GM12865 (cell line): Measurements from ENCODE around the gene MYL7.

Experiments used
- DNase-seq: peaks from one replicate; pipeline ENCODE4 v3.0.0; 2010; ENCODE audit warnings: low read depth
- H3K4me3 ChIP-seq: 2 replicates; pipeline ENCODE4 v1.5.1; 2011; ENCODE audit warnings: mild to moderate bottlenecking, low read depth, low read length, control low read depth
- CTCF ChIP-seq: IDR thresholded peaks from 2 replicates; pipeline ENCODE4 v1.5.1; 2011; ENCODE audit warnings: low read length, control low read depth, low read depth, inconsistent platforms; ENCODE audit not compliant: insufficient read depth; ENCODE audit errors: missing control alignments

Gene MYL7

DNA sequence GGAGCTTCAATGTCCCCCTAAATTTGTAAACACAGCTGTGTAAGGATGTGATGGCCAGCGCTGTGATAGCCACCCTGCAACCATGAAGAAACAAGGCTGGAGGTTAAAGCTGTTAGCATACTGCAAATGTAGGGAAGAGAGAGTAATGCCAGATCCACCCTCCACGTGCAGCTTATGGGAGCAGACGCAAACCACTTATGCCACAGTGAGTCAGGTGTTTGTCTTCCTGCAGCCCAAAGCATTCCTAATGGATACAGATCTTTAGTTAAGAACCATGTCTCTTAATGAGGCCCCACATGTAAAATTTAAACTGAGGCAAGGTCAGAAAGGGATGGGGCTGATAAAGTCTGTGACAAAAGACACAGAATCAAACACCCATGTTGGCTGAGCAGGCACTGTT lies 13.6 kb upstream of the MYL7 start:
- TF ChIP-seq CTCF, result no peak
- no peak for DNase-seq
- H3K4me3 ChIP-seq, result no peak overlapping the region

- DNase-seq, result no peak
- no peak for TF ChIP-seq CTCF
- no peak overlapping the region for H3K4me3 ChIP-seq
These were observed 12.8 kb upstream of the MYL7 start for GRCh38 chr7:44153948-44154335.

DNA sequence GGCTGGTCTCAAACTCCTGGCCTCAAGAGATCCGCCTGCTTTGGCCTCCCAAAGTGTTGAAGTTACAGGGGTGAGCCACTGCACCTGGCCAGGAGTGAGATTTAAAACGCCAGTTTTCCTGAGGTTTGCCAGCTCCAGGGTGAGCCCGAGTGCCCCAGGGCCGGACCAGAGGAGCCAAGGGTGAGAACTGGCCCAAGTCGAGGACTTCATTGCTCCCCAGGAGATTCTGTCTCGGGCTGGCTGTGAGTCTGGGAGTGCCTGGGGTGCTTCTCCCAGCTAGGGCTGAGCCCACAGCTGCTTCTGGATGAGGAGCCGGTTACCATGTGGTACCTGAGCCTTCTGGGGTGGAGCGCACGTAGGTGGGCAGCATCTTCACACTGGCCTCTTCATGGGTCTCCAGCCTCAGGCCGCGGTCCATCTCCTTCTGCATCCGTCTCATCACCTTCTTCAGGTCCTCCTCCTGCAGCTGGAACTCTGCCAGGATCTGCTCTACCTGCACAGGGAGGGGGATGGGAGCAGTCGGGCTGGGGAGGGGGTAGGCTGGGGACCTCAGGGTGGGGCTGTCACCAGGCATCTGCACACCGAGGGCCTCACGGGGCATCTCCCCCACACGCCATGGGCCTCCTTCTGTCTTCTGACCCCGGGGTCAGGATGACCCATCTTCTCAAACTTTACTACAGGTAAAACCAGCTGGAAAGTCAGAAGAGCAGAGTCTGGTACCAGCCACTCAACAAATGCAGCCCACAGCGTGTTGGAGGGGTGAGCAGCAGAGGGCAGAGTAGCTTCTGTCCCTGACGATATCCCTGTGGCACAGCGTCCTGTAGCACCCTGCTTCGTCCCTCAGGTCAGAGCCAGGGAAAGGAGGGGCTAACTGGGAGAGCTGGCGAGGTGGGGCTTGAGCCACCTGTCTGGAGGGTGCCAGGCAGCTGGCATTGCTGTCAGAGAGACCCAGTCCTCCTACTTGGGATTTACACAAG lies 12.1 kb upstream of the MYL7 start:
- no peak for DNase-seq
- TF ChIP-seq CTCF, result no peak
- H3K4me3 ChIP-seq, result no peak overlapping the region

- no peak overlapping the region for H3K4me3 ChIP-seq
- no peak for TF ChIP-seq CTCF
- no peak for DNase-seq
These were observed 10.8 kb upstream of the MYL7 start for GRCh38 chr7:44151956-44152355.

DNA sequence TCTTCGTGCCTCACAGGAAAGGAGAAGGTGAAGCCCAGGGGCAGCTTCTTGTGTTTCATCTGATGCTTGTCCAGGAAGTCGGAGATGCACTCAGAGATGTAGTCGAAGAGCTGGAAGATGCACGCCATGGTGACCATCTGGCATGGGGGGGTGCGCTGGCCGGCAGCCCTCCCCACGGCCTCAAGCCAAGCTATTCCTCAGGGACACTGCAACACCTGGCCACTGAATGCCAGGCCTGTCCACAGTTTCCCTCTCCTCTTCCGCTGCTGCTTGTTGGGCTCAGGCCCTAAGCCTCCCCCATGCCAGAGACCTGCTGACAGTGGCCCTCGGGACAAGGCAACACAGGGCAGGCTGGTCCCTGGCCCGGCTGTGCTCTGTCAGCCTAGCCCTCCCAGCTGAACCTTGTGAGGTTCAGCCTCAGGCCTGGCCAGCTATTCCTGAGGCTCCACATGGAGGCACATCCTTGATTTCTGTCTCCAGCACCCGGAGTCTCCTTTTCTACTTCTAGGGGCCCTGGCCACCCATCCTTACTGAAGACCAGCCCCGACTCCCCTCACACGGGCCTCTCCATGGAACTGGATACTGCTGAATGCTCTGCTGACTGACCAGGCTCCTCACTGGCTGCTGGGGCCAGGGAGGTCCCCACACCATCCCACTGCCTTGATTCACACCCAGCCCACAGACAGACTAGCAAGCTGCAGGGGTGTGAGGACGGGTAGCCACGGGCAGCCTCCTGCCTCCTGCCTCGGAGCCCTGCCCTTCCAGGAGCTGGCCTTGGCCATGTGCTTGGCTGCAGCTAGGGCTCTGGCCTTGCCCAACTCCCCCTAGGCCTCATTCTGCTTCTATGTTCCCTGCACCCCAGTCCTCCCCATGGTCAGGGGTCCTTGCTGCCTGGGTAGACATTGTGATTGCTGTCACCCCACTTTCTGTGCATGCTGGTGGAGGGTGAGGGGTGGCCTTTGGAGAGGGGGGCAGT lies 10.1 kb upstream of the MYL7 start:
- no peak overlapping the region for H3K4me3 ChIP-seq
- TF ChIP-seq CTCF, result no peak
- DNase-seq, result no peak

- peak; percentile 49 for DNase-seq
- no peak overlapping the region for H3K4me3 ChIP-seq
- TF ChIP-seq CTCF, result no peak
These were observed 9.3 kb upstream of the MYL7 start for GRCh38 chr7:44150466-44150832.
